GM12873 (cell line): Measurements from ENCODE around the gene SIK2.

Source experiments
- CTCF ChIP-seq: IDR thresholded peaks from 2 replicates; pipeline ENCODE4 v1.5.1; 2012; ENCODE audit warnings: low read depth, mild to moderate bottlenecking, moderate library complexity, low read length, control low read depth; ENCODE audit not compliant: insufficient read depth; ENCODE audit errors: missing control alignments

Gene SIK2

GRCh38 chr11:111765320-111765983 is 163.2 kb downstream of the SIK2 start:
- no peak for TF ChIP-seq CTCF

- TF ChIP-seq CTCF = no peak
Measured at GRCh38 chr11:111765984-111766833, 164.0 kb downstream of the SIK2 start, which contains the start of gene PPP2R1B. Gene PPP2R1B (minus strand): TSS chr11:111766389. CDS start chr11:111766361, 28 bp downstream.

- TF ChIP-seq CTCF = no peak
Measured at GRCh38 chr11:111766834-111767142, 164.5 kb downstream of the SIK2 start.

GRCh38 chr11:111770581-111771134 is 168.4 kb downstream of the SIK2 start:
- no peak for TF ChIP-seq CTCF

- TF ChIP-seq CTCF = no peak
Measured at GRCh38 chr11:111772535-111772934, 170.3 kb downstream of the SIK2 start.

GRCh38 chr11:111774955-111775710 is 172.9 kb downstream of the SIK2 start:
- TF ChIP-seq CTCF = no peak

GRCh38 chr11:111776398-111777093 is 174.3 kb downstream of the SIK2 start:
- TF ChIP-seq CTCF = no peak
